AG04449 (cell line): Measurements from ENCODE around the gene ADIPOR1.

Experiments used
- CTCF ChIA-PET: fragments of 350-600 bp; formaldehyde crosslinking; extraction: SDS; loops from one replicate; lab custom pipeline; 2021; ENCODE audit warnings: antibody characterized with exemption; lab: Yijun Ruan, JAX
- POLR2A ChIA-PET: fragments of 400-600, 350-600 bp; formaldehyde crosslinking; extraction: SDS; loops from one replicate; lab custom pipeline; 2020; ENCODE audit warnings: antibody characterized with exemption, inconsistent platforms; lab: Yijun Ruan, JAX
- DNase-seq: peaks from one replicate; pipeline ENCODE4 v3.0.0-alpha.2; 2010; ENCODE audit warnings: low read depth, low spot score
- H3K4me3 ChIP-seq: 2 replicates; pipeline ENCODE4 v1.5.1; 2011; ENCODE audit warnings: low read depth, mild to moderate bottlenecking, control low read depth, low read length
- CTCF ChIP-seq: IDR thresholded peaks from one replicate; pipeline ENCODE4 v1.5.1; 2011; ENCODE audit warnings: mild to moderate bottlenecking, moderate library complexity, low read length, control low read depth, inconsistent platforms; ENCODE audit not compliant: insufficient read depth; ENCODE audit errors: missing control alignments

Gene ADIPOR1

GRCh38 chr1:202958544-202959275 lies 598 bp upstream of the ADIPOR1 start:
- H3K4me3 ChIP-seq, result peak overlapping the region; percentile 91
- no peak for DNase-seq
- CTCF ChIA-PET, result interaction anchor here (1.1 to 1.5 kb wide), 5 partner anchors 9 to 310 kb away, joined by 3 to 5 read pairs (median 4); partner anchors contain the start of gene CYB5R1
- POLR2A ChIA-PET, result no interaction called here
- TF ChIP-seq CTCF, result no peak

GRCh38 chr1:202956969-202957368 lies 1.1 kb downstream of the ADIPOR1 start:
- no peak for DNase-seq
- POLR2A ChIA-PET, result no interaction called here
- CTCF ChIA-PET, result no interaction called here
- TF ChIP-seq CTCF, result no peak
- peak overlapping the region; percentile 91 for H3K4me3 ChIP-seq

- TF ChIP-seq CTCF, result no peak
- no peak for DNase-seq
- CTCF ChIA-PET, result interaction anchor here (1.3 to 1.6 kb wide), 2 partner anchors 10 to 45 kb away, joined by 5 read pairs; no protein-coding TSS in a partner anchor
- H3K4me3 ChIP-seq, result no peak overlapping the region
- POLR2A ChIA-PET, result interaction anchor here (0.6 kb wide), 1 partner anchor 371 kb away, joined by 3 read pairs; no protein-coding TSS in a partner anchor
Measured at GRCh38 chr1:202954057-202954745, 3.9 kb downstream of the ADIPOR1 start.

- no peak for DNase-seq
- POLR2A ChIA-PET, result interaction anchor here (0.6 kb wide), 1 partner anchor 372 kb away, joined by 3 read pairs; no protein-coding TSS in a partner anchor
- no peak for TF ChIP-seq CTCF
- no peak overlapping the region for H3K4me3 ChIP-seq
- CTCF ChIA-PET, result interaction anchor here (0.9 to 2.2 kb wide), 5 partner anchors 9 to 46 kb away, joined by 3 to 10 read pairs (median 5); no protein-coding TSS in a partner anchor
Measured at GRCh38 chr1:202953392-202953791, 4.7 kb downstream of the ADIPOR1 start.

- POLR2A ChIA-PET, result no interaction called here
- no peak for TF ChIP-seq CTCF
- H3K4me3 ChIP-seq, result no peak overlapping the region
- CTCF ChIA-PET, result interaction anchor here (0.6 to 2.7 kb wide), 5 partner anchors 8 to 50 kb away, joined by 3 to 10 read pairs (median 3); no protein-coding TSS in a partner anchor
- no peak for DNase-seq
Measured at GRCh38 chr1:202952818-202953217, 5.3 kb downstream of the ADIPOR1 start.

GRCh38 chr1:202952099-202952498 lies 6.0 kb downstream of the ADIPOR1 start:
- no peak for DNase-seq
- POLR2A ChIA-PET, result no interaction called here
- no peak overlapping the region for H3K4me3 ChIP-seq
- TF ChIP-seq CTCF, result no peak
- CTCF ChIA-PET, result interaction anchor here (1.2 to 2.7 kb wide), 3 partner anchors 14 to 47 kb away, joined by 3 to 10 read pairs (median 6); no protein-coding TSS in a partner anchor
